Stimulated activated CD8-positive, alpha-beta memory T cell treated with anti-CD3 and anti-CD28 coated beads, Interleukin-15, amount 100 ng/mL, for 24 hours (primary cell): Measurements from ENCODE around the gene AKAP13.
A peak's percentile ranks its signal among the peaks of the same experiment; 100 is the strongest.
"Not testable (repeated sequence)": the region's sequence is repeated elsewhere in the genome, so short reads cannot be mapped to it uniquely, and the experiment has no call there.

Experiments
- DNase-seq: peaks from one replicate; pipeline ENCODE4 v3.0.0-alpha.2; 2020; ENCODE audit warnings: low read depth

The AKAP13 gene

DNA sequence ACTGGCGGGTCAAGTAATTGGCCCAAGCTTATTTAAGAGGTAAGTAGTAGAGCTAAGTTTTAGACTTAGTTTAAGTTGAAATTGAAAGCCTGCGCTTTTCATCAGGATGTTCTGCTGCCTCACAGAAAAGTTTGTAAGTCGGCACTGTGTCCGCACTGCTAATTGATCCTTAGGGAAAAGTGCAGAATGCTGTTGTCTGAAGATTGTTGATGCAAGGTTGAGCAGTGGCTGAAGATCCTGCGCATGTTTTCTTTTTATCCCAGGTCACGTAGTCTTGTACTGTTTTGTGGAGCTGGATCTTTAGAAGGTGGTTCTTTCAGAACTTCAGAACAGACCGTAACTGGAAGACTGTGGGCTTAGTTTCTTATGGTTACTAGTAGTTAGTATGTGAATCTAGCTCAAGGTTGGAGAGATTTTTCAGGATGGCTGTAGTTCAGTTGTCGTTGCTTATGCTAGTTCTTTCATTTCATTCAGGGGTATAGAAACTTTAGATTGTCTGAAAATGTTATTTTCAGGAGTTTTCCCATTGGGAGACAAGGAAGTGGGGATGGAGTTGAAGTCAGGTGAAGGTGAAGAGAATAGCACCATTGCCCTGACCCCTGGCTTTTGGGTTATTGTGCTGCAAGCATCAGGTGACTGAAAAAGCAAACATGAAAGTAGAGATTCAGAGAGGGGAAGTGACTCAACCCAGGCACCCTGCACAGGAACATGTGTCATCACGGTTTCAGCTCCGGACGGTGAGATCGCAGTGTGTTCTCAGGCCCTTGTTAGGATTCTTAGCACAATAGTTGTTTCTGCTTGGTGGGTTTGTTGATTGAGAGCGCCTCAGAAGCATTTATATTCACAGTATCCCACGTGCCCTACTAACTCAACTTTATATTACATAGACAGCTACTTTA lies 32.8 kb downstream of the AKAP13 start:
- peak; percentile 23 for DNase-seq

DNA sequence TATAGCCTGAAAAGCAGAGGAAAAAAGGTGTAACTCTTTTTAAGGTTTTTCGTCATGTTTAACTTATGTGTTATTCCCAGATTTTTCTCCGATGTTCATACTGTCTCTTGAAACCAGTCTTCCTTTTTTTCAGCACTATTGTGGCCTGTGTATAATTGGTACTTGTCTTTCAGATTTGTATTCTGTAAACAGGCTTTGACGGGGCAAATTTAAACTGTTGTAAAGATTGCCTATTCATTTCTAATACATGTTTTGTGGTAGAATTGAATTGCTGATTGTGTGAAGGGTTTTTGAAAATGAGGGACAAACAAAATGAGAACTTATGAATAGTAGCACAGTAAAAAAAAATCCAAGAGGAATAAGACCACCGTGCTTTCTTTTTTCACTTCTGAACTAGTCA lies 33.6 kb downstream of the AKAP13 start:
- no peak for DNase-seq

DNA sequence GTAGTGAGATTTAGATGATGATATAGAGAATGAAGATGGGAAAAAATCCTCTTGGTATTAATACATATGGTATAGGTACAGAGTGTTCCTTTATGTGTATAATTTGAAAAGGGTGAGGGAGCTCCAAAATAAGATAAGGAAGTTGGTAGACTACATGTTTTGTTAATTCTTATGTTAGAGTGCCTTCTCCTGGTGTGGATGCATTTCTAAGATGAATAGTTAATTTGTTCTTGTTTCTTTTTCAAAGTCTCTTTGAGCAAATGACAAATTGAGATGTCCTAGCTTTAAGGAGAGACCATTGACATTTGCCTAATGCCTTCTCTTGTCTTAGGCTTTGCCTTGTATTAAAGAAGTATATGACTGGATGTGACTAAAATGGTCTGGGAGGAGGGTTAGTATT lies 34.1 kb downstream of the AKAP13 start:
- no peak for DNase-seq

DNA sequence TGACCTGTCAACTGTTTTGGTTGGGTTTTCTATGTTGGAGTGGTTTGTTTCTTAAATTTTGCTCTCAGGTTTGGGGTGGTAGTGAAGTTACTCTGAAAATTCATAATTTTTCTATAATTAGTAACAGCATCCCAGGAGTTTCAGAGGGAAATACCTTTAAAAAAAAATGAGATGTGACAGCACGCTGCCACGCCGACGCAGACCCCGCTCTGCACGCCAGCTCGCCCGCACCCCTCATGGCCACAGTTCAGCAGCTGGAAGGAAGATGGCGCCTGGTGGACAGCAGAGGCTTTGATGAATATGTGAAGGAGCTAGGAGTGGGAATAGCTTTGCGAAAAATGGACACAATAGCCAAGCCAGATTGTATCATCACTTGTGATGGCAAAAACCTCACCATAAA lies 34.6 kb downstream of the AKAP13 start:
- DNase-seq = no peak

DNA sequence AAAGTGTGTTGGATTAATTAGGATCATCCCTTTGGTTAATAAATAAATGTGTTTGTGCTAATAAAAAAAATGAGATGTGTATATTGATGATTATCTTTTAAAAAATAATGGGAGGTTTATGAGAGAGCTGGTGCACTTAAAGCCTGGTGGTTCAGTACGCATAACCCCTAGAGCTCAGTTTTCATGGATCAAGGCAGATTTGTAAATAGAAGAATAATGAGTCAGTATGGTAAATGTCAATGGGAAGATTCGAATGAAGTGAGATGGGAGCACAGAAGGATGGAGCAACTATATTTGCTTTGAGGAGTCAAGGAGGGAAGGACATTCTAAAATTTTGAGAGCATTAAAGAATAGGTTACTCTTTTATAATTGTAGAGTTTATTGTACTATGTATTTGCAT lies 35.4 kb downstream of the AKAP13 start:
- DNase-seq = no peak

DNA sequence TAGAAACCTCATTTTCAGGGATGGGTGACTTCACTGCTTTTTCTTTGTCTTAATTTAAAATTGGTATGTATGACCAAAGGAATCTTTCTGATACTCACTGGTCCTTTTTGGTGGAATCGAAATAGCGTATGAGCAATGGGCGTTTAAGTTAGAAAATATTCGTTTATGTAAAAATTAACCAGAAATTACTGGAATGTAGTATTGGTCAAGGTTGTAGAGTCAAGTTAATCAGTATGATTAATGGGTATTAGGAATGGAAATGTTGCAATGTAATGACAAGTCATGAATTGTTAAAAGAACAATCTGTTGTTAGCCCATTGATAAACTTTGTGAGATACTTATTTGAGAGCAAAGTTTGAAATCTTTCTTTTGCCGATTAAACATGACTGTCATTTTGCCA lies 36.9 kb downstream of the AKAP13 start:
- no peak for DNase-seq

DNA sequence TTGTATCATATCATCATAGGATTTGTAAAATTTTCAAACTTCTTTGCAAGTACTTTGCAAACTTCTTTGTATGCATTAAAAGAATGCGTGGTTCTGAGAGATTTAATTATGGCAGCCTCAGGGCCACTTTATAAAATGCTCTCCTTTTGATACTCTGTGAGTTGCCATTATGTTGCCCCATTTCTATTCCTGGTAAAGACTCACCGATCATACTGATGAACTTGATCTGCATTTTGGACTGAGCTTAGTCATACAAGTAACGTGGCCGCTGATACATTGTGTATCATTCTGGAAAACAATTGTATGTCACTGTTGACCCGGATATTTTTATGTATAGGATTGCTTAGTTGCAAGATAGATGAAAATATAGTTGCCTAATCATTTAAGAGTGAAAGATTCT lies 38.8 kb downstream of the AKAP13 start:
- DNase-seq = no peak

DNA sequence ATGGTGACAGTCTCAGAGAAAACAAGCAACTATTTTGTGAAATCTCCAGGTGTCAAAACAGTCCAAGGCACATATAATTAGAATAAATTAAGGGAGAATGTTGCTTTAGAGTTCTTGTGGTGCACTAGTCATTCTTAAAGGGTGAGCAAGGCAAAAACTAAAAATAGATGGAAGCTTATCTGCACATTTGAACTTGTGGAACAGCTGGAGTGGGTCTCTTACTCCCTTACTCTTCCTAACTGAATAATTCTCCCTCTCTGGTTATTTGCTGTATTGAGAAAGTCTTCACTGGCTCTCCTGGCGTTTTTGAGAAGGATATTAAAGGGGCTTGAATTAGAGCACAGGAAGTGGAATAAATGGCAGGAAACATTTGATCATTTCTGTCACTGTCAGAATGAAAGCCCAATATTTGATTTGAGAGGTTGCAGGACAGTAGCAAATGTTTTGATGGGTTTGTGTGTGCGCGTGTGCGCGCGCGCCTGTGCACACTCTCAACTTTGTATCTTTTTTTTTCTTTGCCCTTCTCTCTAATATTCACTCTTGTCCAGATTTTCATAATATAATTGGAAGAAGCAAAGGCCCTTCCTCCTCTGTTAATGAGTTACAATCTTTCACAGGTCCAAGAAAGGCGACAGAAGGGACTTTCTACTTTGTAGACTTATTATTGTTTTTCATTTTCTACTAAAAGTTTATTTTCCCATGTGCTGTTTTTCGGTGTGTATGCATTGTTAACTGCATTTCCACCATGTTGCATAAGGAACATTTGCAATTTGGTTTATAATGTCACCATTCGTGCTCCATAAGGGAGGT lies 40.9 kb downstream of the AKAP13 start:
- no peak for DNase-seq

DNA sequence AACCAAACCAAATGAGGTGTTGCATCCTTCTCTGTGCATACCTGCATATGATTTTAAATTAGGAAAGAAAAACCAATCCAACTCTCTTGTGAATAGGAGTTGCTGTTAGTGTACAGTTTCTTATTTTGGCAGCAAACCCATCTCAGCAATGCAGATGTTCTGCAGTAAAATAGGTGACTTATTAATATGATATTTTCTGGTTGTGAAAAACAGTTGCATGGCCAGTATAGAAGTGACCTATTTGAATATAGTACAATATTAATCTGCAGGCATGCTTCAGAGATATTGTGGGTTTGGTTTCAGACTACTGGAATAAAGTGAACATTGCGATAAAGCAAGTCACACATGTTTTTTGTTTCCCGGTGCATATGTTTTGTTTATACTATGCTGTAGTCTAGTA lies 42.2 kb downstream of the AKAP13 start:
- DNase-seq = no peak

DNA sequence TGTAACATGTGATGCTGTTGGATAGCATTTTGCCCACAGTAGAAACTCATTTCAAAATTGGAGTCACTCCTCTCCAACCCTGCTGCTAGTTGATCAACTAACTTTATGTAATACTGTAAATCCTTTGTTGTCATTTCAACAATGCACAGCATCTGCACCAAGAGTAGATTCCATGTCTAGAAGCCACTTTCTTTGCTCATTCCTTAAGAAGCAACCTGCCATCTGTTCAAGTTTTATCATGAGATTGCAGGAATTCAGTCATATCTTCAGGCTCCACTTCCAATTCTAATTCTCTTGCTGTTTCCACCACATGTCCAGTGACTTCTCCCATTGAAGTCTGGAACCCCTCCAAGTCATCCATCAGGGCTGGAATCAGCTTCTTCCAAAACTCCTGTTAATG lies 42.9 kb downstream of the AKAP13 start:
- DNase-seq = no peak

DNA sequence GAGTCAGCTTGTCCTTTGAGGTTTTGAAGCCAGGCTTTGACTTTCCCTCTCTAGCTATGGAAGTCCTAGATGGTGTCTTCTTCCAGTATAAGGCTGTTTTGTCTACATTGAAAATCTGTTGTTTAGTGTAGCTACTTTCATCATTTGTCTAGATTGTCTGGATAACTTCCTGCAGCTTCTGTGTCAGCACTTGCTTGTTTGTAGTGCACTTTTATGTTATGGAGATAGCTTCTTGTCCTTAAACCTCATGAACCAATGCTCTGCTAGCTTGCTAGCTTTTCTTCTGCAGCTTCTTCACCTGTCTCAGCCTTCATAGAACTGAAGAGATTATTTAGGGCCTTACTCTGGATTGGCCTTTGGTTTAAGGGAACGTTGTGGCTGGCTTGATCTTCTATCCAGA lies 43.8 kb downstream of the AKAP13 start:
- no peak for DNase-seq

DNA sequence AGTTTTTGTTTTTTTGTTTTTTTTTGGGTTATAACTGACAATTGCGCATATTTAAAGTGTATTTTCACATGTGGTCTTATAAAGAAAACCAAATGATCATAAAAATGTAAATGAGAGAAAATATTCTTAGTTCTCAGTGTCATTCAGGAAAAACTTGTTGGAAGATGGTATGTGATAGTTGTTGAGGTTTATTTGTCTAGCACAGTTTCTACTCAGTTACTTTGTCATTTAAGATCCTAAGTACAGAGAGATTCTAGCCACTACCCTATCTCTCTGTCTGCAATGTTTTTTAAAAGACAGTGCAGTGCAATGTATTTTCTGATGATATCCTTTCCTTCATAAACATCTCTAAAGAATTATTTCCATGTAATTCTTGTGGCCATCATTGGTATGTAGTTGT lies 46.1 kb downstream of the AKAP13 start:
- no peak for DNase-seq

DNA sequence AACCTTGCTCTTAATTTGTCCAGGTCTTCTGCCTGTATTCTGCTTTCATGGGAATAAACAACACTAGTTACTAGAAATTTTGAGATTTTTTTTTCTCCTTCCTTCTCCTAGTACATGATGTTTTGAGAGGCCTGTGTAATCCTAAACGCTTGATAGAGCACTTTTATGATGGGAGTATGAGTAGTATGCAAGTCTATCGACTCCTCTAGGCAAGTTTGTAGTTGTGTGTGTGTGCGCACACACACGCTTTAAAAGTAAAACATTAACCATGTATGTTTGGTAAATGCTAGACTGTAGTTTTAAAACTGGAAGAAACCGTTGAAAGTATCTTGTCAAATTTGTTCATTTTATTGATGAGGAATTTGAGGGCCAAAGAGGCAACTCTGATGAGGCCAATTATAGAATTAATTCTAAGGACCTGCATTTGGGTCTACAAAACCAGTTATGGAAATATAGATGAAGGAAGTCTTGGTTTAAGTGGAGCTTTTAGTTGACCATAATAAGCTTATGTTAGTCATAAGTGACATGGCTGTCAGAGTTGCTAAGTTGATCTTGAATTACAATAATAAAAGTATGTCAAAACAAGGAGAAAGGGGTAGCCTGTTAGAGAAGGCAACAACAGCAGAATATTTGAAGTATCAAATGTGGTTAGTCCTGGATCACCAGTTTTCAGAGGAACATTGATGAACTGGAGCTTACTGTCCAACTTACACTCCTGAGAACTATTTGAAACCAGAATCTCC lies 47.1 kb downstream of the AKAP13 start:
- DNase-seq = no peak

DNA sequence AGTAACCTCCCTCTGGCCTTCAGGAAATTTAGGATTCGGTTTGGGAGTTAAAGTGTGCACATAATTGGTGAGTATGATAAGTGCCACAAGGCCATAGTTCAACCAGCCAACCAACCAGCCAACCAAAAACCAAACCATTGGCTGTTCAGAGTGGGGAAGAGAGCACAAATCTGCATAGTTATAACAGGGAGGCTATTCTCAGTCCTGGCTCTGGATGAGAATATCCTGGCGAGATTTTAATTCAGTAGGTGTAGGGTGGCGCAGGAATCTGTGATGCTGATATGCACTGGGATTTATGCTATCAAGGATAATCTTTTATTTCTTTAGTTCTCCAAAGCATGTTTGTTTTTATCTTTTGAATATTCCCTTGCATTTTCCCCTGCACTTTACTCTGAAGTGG lies 49.1 kb downstream of the AKAP13 start:
- no peak for DNase-seq

DNA sequence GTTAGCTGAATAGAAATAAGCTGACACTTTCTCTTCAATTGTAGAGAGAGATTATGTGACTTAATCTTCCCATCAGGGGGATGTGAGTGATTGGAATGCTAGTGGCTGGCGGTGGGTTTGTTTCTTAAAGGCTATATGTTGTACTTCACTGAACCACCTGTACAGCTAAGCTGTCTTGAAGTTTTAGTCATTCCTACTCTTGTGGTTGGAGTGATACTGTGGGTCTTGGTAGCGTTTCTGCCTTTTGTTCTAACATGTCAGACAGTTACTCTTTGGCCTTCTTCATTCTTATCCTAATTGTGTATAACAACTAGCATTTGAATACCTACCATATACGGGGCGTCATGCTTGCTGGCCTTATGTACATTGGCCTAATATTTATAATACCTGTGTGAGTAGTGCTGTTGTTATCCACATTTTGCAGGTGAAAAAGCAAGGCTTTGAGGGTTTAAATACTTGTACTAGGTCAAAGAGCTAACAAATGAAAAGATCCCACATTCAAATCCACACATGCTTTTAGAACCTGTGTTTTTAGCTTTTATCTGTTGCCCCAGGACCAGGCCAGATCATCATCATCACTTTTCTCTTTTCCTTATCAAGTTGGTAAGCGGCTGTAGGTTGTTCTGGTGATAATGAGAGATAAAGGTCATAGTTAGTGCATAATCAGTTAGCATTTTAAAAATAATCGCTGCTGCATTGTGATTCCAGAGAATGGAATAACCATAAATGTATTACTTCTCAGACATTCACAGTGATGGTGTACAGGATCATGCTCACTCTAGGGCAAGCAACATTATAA lies 50.2 kb downstream of the AKAP13 start:
- DNase-seq = no peak

DNA sequence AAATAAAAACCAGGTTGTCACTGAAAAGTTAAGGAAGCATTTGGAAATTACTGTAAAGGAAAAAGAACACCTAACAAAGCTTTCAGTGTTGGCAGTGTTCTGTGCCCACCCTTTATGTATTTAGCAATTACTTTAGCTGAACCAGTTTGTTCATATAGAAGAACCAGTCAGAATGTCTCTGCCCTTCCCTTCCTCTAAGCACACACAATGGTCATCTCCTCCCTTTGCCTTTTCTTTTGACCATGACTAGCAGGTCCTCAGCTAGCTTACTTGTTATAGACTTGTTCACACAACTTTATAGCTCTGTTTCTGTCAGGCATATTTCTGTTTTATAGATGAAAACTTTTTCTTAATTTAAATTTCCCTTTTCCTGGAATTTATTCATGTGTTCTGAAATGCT lies 59.6 kb downstream of the AKAP13 start:
- no peak for DNase-seq

DNA sequence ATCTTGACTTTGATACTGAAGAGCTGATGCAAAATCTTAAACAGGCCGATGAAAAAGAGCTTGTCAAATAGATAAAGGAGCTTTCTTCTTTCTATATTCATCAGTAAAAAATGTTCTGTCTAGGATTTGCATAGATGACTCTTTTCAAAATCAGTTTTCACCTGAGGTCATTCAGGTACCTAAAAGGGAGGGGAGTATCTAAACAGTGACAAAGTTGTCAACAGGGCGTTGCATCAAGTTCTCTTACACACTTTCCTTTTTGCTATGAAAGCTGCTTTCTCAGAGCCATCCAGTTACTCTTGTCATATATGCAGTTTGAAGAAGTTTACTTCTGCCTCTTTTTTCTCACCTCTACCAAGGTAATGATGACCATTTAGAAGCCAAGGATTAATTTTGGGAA lies 60.0 kb downstream of the AKAP13 start:
- DNase-seq = no peak

DNA sequence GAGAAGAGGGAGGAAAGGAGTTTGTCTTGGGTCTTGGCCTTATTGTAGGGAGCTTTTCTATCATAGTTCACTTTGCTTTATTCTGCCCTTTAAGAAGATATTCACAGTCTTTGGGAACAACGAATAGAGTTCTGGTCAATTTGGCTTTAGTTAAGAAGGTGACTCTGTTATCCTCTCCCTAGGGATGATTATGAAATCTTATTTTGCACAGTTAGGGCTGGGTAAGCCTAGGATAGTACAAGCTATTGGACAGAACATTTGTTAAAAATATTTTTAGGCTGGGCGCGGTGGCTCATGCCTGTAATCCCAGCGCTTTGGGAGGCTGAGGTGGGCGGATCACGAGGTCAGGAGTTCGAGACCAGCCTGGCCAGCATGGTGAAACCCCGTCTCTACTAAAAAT lies 61.5 kb downstream of the AKAP13 start:
- DNase-seq = not testable (repeated sequence)

DNA sequence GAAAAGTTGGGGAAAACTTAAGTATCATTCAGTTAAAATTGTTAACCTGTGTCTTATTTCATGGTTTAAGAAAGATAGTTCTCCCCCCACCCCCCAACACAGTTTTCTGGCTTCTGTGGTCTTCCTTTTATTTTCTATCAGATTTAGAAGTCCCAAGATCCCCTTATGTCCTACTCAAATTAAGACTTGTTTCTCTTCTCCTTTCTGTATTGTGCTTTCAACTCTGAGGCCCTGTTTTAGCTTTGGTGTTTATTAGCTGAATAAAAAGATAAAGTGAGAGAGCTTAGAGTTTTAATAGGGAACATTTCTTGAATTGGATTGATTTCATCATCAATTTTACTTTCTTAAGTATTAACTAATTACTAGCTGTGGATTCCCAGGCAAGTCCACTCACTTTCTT lies 62.6 kb downstream of the AKAP13 start:
- no peak for DNase-seq

DNA sequence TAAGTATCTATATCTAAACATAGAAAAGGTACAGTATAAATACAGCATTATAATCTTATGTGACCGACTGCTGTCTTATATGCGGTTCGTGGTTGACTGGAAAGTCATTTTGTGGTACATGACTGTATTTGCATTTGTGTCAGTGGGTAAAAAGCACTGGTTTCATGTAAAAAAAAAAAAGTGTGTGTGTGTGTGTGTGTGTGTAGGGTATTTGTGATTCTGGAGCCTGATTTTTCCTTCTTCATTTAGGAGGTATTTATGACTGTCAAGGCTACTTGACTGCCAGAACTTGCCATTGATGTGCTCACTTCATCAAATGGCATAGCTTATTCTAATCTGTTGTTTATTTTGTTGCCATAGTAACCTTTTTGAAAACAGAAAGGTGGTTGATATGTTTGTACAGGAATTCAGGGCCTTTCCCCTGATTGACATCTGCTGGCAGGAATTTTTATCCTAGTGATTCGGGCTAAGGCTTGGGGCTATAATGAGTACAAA lies 63.2 kb downstream of the AKAP13 start:
- no peak for DNase-seq

DNA sequence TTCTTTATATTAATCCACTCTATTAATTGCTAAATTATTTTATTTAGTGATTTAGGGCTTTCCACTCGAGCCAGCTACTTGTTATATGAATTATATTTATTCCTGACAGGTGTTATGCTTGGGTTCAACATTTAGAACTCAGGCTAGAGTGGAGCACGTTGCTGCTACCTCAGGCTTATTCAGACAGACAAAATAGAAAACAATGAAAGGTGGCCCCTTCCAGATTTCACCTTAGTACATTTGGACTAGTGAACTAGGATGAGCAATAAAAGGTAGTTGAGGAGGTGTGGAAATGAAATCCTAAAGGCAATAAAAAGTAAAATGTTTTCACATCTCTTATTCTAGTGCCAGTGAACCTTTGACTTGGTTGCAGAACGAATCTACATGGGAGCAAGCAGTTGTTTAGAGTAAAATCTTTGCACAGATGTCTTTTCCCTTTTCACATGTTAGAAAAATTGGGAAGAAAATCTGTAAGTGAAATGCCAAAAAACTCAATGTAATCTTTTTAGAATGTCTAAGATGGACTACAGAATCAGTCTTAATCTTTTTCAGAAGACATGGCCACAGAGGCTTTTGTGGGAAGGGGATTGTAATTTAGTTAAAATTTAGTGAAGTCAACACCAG lies 63.8 kb downstream of the AKAP13 start:
- no peak for DNase-seq
